ENCODE data around the gene DCN.
A peak's percentile ranks its signal among the peaks of the same experiment; 100 is the strongest.
"Not testable (repeated sequence)": the region's sequence is repeated elsewhere in the genome, so short reads cannot be mapped to it uniquely, and the experiment has no call there.

DCN gene

GRCh38 chr12:91182636-91183455, at the start of gene DCN:
DCN (minus strand) TSS chr12:91182817; CDS start chr12:91178552, 4,265 bp downstream.
- DNase-seq, result no peak

- DNase-seq, result no peak
These were observed 48.2 kb upstream of the DCN start for GRCh38 chr12:91230841-91231240.

- DNase-seq, result no peak
These were observed 44.3 kb upstream of the DCN start for GRCh38 chr12:91226951-91227350.

GRCh38 chr12:91225316-91225715, 42.7 kb upstream of the DCN start:
- no peak for DNase-seq

- DNase-seq, result no peak
These were observed 41.8 kb upstream of the DCN start for GRCh38 chr12:91224401-91224800.

GRCh38 chr12:91222746-91223145, 40.1 kb upstream of the DCN start:
- DNase-seq, result no peak

GRCh38 chr12:91219919-91220318, 37.3 kb upstream of the DCN start:
- DNase-seq, result no peak

GRCh38 chr12:91219511-91219910, 36.9 kb upstream of the DCN start:
- no peak for DNase-seq

- DNase-seq, result no peak
These were observed 34.3 kb upstream of the DCN start for GRCh38 chr12:91216871-91217270.

GRCh38 chr12:91215940-91216454, 33.4 kb upstream of the DCN start:
- no peak for DNase-seq

- no peak for DNase-seq
These were observed 29.2 kb upstream of the DCN start for GRCh38 chr12:91211866-91212265.

GRCh38 chr12:91210618-91211017, 28.0 kb upstream of the DCN start:
- DNase-seq, result no peak

- peak; percentile 9 for DNase-seq
These were observed 27.5 kb upstream of the DCN start for GRCh38 chr12:91210144-91210543.

- not testable (repeated sequence) for DNase-seq
These were observed 24.7 kb upstream of the DCN start for GRCh38 chr12:91207301-91207700.

- no peak for DNase-seq
These were observed 23.2 kb upstream of the DCN start for GRCh38 chr12:91205811-91206210.

- no peak for DNase-seq
These were observed 21.8 kb upstream of the DCN start for GRCh38 chr12:91204421-91204820.

GRCh38 chr12:91203610-91204009, 21.0 kb upstream of the DCN start:
- DNase-seq, result no peak

GRCh38 chr12:91202390-91202789, 19.8 kb upstream of the DCN start:
- DNase-seq, result no peak

GRCh38 chr12:91196436-91196835, 13.8 kb upstream of the DCN start:
- no peak for DNase-seq

- DNase-seq, result no peak
These were observed 11.9 kb upstream of the DCN start for GRCh38 chr12:91194500-91194899.

GRCh38 chr12:91191513-91192111, 9.0 kb upstream of the DCN start:
- DNase-seq, result no peak

GRCh38 chr12:91189516-91189915, 6.9 kb upstream of the DCN start:
- DNase-seq, result no peak

- no peak for DNase-seq
These were observed 6.2 kb upstream of the DCN start for GRCh38 chr12:91188778-91189177.

GRCh38 chr12:91186156-91186555, 3.5 kb upstream of the DCN start:
- no peak for DNase-seq

Data from NCI-H2227 treated with DMSO at 0.1 percent for 48 hours (cell line).